ENCODE results near the gene TSPAN14.

Gene TSPAN14

DNA sequence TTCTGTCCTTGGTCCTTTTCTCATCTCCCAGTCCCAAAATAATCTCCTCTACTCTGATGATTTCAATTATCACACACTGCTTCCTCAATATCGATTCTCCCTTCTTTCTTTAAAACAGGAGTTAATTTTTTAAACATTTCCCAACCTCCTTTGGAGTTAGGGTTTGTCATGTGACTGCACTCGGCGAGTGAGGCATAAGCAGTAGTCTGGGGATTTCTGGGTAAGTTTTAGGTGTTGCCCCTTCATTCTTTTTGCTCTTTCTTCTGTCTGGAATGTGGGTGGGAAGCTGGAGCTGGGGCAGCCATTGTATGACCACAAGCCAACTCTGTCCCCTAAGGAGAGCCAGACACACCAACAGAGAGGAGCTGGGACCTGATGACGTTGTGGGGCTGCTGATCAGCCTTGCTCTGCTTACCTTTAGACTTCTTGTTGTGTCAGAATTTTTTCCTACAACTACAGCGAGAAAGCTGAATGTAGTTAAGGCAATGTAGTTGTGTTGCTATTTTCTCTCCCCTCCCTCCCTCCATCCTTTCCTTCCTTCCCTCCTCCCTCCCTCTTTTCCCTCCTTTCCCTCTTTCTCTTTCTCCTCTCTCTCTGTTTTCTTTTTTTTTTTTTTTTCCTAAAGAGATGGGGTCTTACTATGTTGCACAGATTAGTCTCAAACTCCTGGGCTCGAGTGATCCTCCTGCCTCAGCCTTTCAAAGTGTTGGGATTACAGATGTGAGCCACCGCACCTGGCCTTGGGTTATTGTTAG lies 6.5 kb upstream of the TSPAN14 start:
- H3K4me3 ChIP-seq (ENCODE audit: low read length): no peak overlapping the region
- TF ChIP-seq CTCF (IDR thresholded peaks at IDR 0.05; ENCODE audit: insufficient read depth, low read depth, low read length, missing control alignments): no peak
- DNase-seq (ENCODE audit: low read depth): no peak

- no peak for DNase-seq (ENCODE audit: low read depth)
- no peak for TF ChIP-seq CTCF (IDR thresholded peaks at IDR 0.05; ENCODE audit: insufficient read depth, low read depth, low read length, missing control alignments)
- H3K4me3 ChIP-seq (ENCODE audit: low read length): no peak overlapping the region
Measured at GRCh38 chr10:80448209-80448942, 5.7 kb upstream of the TSPAN14 start.

GRCh38 chr10:80449520-80449919 lies 4.6 kb upstream of the TSPAN14 start:
- no peak for DNase-seq (ENCODE audit: low read depth)
- no peak for TF ChIP-seq CTCF (IDR thresholded peaks at IDR 0.05; ENCODE audit: insufficient read depth, low read depth, low read length, missing control alignments)
- H3K4me3 ChIP-seq (ENCODE audit: low read length): no peak overlapping the region

DNA sequence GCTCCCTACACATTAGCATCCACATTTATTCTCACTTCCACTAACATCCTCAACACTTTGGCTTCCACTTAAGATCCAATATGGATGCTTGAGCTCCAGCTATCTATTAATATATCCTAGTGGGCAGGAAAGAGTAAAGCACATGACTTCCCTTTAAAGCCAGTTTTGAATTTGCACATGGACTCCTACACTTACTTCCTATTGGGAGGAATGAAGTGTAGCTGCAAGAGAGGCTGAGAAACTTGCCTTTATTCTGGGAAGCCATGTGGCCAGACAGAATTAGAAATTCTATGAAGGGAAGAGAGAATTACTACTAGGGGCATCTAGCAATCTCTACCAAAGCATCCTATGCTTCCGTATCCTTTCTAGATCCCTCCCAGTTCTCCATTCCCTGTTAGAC lies 3.0 kb upstream of the TSPAN14 start:
- TF ChIP-seq CTCF (IDR thresholded peaks at IDR 0.05; ENCODE audit: insufficient read depth, low read depth, low read length, missing control alignments): no peak
- DNase-seq (ENCODE audit: low read depth): no peak
- H3K4me3 ChIP-seq (ENCODE audit: low read length): no peak overlapping the region

DNA sequence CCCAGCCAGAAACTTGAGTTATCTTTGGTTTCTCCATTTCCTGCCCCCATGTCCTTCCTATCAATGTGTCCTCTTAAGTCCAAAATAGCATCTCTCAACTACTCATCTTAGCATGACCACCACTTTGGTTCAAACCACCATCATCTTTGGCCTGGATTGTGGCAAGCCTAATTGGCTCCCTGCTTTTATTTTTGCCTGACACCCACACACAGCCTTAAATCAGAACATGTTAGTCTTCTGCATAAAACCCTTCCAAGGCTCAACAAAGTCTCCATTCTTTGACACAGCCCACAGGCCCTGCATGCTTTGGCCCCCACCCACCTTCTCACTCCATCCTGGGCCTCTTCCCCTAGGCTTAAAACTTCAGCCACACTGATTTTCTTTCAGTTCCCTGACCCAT lies 2.0 kb upstream of the TSPAN14 start:
- H3K4me3 ChIP-seq (ENCODE audit: low read length): no peak overlapping the region
- no peak for TF ChIP-seq CTCF (IDR thresholded peaks at IDR 0.05; ENCODE audit: insufficient read depth, low read depth, low read length, missing control alignments)
- no peak for DNase-seq (ENCODE audit: low read depth)

- TF ChIP-seq CTCF (IDR thresholded peaks at IDR 0.05; ENCODE audit: insufficient read depth, low read depth, low read length, missing control alignments): no peak
- no peak overlapping the region for H3K4me3 ChIP-seq (ENCODE audit: low read length)
Measured at GRCh38 chr10:80452640-80453039, 1.5 kb upstream of the TSPAN14 start.

More at GRCh38 chr10:80452640-80453039, 1.5 kb upstream of the TSPAN14 start:
- DNase-seq (ENCODE audit: low read depth): peak; percentile 73

Data from epithelial cell of esophagus (primary cell).